ENCODE measurements around the gene EEIG1. TPM values are rescaled to one million over a fixed set of nuclear protein-coding genes. Genes with fewer than 3 reads are reported as not detected.
"Not testable (repeated sequence)": the region's sequence is repeated elsewhere in the genome, so short reads cannot be mapped to it uniquely, and the experiment has no call there.

The EEIG1 gene
- total and polyA plus RNA-seq, 10 of the 15 experiments (the other 5 are each of a cell fraction or from before 2014, with no cell fraction given) = 1.2 to 75.9 (median 9.0) TPM

GRCh38 chr9:128024761-128025308, 44.0 kb upstream of the EEIG1 start:
- no peak overlapping the region for H2AFZ ChIP-seq (ENCODE audit: control insufficient read depth, low read depth, low read length)
- RAD21 ChIA-PET (ENCODE audit: unreplicated experiment) = interaction anchor here (3.7 to 4.0 kb wide), 2 partner anchors 10 to 71 kb away, joined by 16 to 28 read pairs; no protein-coding TSS in a partner anchor
- no peak for FAIRE-seq
- in situ Hi-C loops (cut with MboI) (no loop called here), intact Hi-C loops (cut with micrococcal nuclease; ENCODE audit: unreplicated experiment) (no loop called here)
- H3K27ac ChIP-seq (ENCODE audit: control insufficient read depth, insufficient read depth) = no peak overlapping the region
- no peak for DNase-seq (ENCODE audit: low read depth, low spot score)
- TF ChIP-seq FOXK2 (IDR thresholded peaks at IDR 0.05) = no peak
- TF ChIP-seq ZNF687 (IDR thresholded peaks at IDR 0.05) = no peak
- TF ChIP-seq CHD1 (IDR thresholded peaks at IDR 0.05; ENCODE audit: low read depth, low read length) = no peak
- peak; percentile 84 for TF ChIP-seq ZBTB40 (IDR thresholded peaks at IDR 0.05; ENCODE audit: borderline replicate concordance)
- no peaks in the 10 kb centered on the region; the same call in 2 of the 3 replicates for H3K9me3 ChIP-seq (replicated peaks; ENCODE audit: control insufficient read depth, insufficient read depth, low read length)
- H3K9ac ChIP-seq (ENCODE audit: control insufficient read depth, insufficient read depth, low read length) = no peak overlapping the region
- POLR2A ChIA-PET = interaction anchor here (0.7 to 2.7 kb wide), 4 partner anchors 8 to 780 kb away, joined by 3 to 9 read pairs (median 4); no protein-coding TSS in a partner anchor
- 70% methylated on average over 5 of the region's 5 CpGs for WGBS (ENCODE audit: insufficient coverage, insufficient replicate concordance, low lambda C conversion rate, missing lambda C conversion rate)
- H3K27me3 ChIP-seq (replicated peaks in 1 of 2; ENCODE audit: control insufficient read depth in 2 of 2, insufficient read depth in 2 of 2, low read length in 1 of 2) = no peaks in the 10 kb centered on the region
- H3K4me3 ChIP-seq = no peak overlapping the region
- CTCF ChIA-PET = interaction anchor here (1.0 to 16.0 kb wide), 7 partner anchors 10 to 93 kb away, joined by 4 to 332 read pairs (median 16); no protein-coding TSS in a partner anchor
- ATAC-seq = no peak
- no peaks in the 10 kb centered on the region for H4K20me1 ChIP-seq (ENCODE audit: control insufficient read depth, insufficient read depth)
- peaks cover 42% of the 10 kb centered on the region for H3K4me1 ChIP-seq (ENCODE audit: control insufficient read depth, insufficient read depth, low read length)
- SMC1A ChIA-PET (ENCODE audit: uncharacterized antibody, unreplicated experiment) = interaction anchor here (0.7 to 3.0 kb wide), 3 partner anchors 28 to 69 kb away, joined by 3 to 10 read pairs (median 3); no protein-coding TSS in a partner anchor
- no peaks in the 10 kb centered on the region for H3K79me2 ChIP-seq (ENCODE audit: control insufficient read depth, insufficient read depth, low read length)
- no peaks in the 10 kb centered on the region for H3K36me3 ChIP-seq (ENCODE audit: control insufficient read depth in 2 of 2, insufficient read depth in 2 of 2, low read length in 1 of 2)
- H3K4me2 ChIP-seq (ENCODE audit: control insufficient read depth, insufficient read depth) = no peak overlapping the region
- BruUV-seq (replicated peaks) = no TSS peak

- H3K9me3 ChIP-seq (replicated peaks; ENCODE audit: control insufficient read depth, insufficient read depth, low read length); H3K9ac ChIP-seq (ENCODE audit: control insufficient read depth, insufficient read depth, low read length); H3K27me3 ChIP-seq (replicated peaks in 1 of 2; ENCODE audit: control insufficient read depth in 2 of 2, insufficient read depth in 2 of 2, low read length in 1 of 2); H3K79me2 ChIP-seq (ENCODE audit: control insufficient read depth, insufficient read depth, low read length); BruUV-seq (replicated peaks); H3K4me3 ChIP-seq; H3K36me3 ChIP-seq (ENCODE audit: control insufficient read depth in 2 of 2, insufficient read depth in 2 of 2, low read length in 1 of 2); H3K4me2 ChIP-seq (ENCODE audit: control insufficient read depth, insufficient read depth); ATAC-seq; H4K20me1 ChIP-seq (ENCODE audit: control insufficient read depth, insufficient read depth); POLR2A ChIA-PET; in situ Hi-C loops (cut with MboI); H2AFZ ChIP-seq (ENCODE audit: control insufficient read depth, low read depth, low read length); H3K27ac ChIP-seq (ENCODE audit: control insufficient read depth, insufficient read depth); intact Hi-C loops (cut with micrococcal nuclease; ENCODE audit: unreplicated experiment); DNase-seq (ENCODE audit: low read depth, low spot score); FAIRE-seq: not testable (repeated sequence)
- ChIA-PET SMC1A (ENCODE audit: uncharacterized antibody, unreplicated experiment) (interaction anchor here (1.6 kb wide), 1 partner anchor 80 kb away, joined by 3 read pairs; no protein-coding TSS in a partner anchor), CTCF (interaction anchor here (4.0 kb wide), 1 partner anchor 12 kb away, joined by 27 read pairs; no protein-coding TSS in a partner anchor), RAD21 (ENCODE audit: unreplicated experiment) (interaction anchor here (4.0 kb wide), 1 partner anchor 70 kb away, joined by 28 read pairs; no protein-coding TSS in a partner anchor)
- peaks cover 36% of the 10 kb centered on the region for H3K4me1 ChIP-seq (ENCODE audit: control insufficient read depth, insufficient read depth, low read length)
- 77% methylated on average over 11 of the region's 12 CpGs for WGBS (ENCODE audit: insufficient coverage, insufficient replicate concordance, low lambda C conversion rate, missing lambda C conversion rate)
Observed at GRCh38 chr9:128023671-128024070, 42.9 kb upstream of the EEIG1 start.
